ENCODE results near the gene SH3GLB2. TPM values are rescaled to one million over a fixed set of nuclear protein-coding genes. Genes with fewer than 3 reads are reported as not detected.
"Not testable (repeated sequence)": the region's sequence is repeated elsewhere in the genome, so short reads cannot be mapped to it uniquely, and the experiment has no call there.

Gene SH3GLB2
- total RNA-seq, 1 donor from 2014 or later, result 67.9 TPM

DNA sequence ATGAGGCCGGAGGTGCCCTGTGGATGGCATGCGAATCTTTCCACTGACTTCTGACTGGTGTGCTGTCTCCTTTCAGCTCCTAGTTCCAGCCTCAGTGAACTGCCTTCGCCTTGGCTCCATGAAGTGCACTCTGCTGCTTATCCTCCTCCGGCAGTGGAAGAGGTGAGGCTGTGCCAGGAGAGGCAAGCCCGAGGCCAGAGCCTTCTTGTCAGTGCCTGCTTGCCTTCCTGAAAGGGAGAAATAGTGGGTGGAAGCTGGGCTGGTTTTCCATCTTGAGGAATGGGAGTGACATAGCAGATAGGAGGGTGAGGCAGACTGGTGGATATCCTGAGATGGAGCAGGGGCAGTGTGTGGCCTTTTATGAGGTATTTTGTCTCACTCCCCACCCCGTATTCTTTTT lies 29.7 kb downstream of the SH3GLB2 start:
- no peak for DNase-seq

DNA sequence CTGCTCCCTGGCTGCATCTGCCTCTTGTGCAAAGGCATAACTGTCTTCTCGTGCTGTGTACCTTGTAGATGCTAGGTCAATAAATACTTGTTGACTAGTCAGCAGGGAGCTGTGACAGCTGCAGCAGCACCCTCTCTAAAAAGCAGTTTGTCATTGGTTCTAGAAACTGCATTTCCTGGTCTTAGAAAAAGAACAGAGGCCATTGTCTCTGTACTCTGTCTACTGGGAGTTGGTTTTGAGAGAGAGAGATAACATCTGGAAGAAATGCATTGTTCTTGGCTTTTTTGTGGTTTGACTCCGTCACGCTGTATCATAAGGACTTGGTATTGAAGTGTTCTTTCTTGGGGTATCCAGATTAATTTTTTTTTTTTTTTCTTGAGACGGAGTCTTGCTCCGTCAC lies 32.3 kb downstream of the SH3GLB2 start:
- no peak for DNase-seq

DNA sequence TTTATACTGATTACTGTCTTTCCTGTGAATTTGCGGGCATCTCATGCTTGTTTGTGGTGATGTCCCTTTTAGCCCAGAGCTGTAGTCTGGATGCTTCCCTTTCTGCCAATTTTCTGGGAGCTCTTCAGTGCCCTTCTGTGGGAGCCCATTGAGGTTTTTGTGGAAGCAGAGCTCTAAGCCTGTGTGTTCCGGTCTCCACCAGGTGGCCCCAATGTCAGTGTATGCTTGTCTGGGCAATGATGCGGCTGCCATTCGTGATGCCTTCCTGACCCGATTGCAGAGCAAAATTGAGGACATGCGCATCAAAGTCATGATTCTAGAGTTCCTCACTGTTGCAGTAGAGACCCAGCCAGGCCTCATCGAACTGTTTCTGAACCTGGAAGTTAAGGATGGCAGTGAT lies 35.1 kb downstream of the SH3GLB2 start:
- DNase-seq, result no peak

DNA sequence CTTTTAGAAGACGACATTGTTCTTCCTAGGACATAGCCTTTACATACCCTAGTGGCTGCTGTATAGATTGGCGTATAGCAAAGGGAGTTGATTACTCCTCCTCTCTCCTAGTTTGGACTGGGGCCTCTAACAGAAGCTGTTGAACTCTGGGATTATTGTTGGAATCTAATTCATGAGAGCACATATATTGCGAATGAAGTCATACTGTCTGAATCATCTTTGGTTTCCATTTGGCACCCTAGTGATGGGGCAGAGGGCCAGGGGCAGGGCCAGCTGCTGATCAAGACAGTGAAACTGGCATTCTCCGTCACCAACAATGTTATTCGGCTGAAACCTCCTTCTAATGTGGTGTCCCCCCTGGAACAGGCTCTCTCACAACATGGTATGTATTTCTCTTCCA lies 40.3 kb downstream of the SH3GLB2 start:
- peak; percentile 95 for DNase-seq

DNA sequence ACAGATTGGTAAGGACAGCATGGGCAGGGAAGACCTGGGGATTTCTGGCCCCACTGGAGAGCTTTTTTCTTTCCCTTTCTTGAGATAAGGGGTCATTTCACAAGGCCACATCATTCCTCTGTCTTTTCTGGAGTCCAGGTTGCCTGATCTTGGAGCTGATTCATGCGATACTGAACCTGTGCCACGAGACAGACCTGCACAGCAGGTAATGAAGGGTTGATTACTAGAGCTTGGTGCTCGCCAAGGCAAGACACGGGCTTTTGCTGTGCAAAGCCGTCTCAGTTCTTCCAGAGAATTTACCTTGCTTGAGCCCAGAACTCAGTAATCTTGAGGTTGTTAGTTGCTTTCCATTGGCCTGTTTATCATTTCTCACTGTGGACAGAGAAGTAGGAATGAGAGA lies 41.5 kb downstream of the SH3GLB2 start:
- DNase-seq, result no peak

DNA sequence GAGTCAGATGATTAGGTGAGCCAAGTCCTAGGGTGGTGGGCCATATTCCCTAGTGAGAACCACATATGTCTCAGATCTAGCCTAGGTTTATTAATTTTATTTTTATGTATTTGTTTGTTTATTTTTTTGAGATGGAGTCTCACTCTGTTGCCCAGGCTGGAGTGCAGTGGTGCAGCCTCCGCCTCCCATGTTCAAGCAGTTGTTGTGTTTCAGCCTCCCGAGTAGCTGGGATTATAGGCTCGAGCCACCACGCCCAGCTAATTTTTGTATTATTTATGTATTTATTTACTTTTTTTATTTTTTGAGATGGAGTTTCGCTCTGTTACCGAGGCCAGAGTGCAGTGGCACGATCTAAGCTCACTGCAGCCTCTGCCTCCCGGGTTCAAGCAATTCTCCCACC lies 44.6 kb downstream of the SH3GLB2 start:
- DNase-seq, result no peak

DNA sequence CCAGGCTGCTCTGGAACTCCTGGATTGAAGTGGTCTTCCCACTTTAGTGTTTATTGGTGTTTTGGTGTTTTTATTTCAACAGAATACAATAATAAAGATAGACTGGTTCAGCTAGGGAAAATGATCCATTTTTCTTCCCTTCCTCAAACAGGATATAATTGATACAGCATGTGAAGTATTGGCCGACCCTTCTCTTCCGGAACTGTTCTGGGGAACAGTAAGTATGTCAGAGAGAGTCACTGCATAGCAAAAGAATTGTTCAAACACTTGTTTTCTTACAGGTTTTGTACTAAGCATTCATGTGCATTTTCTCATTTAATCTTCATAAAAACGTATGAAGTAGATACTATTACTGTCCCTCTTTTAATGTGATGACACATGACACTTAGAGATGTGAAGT lies 49.0 kb downstream of the SH3GLB2 start:
- no peak for DNase-seq

DNA sequence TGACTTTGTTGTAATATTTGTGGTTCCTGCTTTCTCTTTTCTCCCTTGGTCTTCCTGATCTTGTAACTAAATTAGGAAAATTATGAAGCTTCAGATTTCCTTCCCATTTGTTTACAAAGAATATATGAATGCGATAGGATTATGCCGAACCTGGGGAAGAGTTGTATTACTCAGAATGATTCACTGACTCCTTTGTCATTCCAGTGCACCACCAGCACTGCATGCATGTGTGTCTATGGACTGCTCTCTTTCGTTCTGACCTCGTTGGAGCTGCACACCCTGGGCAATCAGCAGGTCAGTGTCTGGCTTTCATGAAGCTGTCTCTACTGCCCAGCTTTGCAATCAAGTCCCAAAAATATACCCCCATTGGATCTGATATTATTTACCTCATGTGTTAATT lies 55.2 kb downstream of the SH3GLB2 start:
- no peak for DNase-seq

DNA sequence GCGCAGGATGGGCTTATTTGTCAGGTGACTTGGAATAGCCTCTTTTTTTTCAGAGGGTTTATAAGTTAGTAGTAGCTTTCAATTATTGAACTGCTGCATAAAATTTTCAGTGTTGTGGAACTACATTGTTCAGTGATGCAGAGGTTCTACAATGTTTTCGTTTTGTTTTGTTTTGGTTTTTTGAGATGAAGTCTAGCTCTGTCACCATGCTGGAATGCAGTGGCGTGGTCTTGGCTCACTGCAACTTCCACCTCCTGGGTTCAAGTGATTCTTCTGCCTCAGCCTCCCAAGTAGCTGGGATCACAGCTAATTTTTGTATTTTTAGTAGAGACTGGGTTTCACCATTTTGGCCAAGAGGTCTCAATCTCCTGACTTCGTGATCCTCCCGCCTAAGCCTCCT lies 58.6 kb downstream of the SH3GLB2 start:
- no peak for DNase-seq

DNA sequence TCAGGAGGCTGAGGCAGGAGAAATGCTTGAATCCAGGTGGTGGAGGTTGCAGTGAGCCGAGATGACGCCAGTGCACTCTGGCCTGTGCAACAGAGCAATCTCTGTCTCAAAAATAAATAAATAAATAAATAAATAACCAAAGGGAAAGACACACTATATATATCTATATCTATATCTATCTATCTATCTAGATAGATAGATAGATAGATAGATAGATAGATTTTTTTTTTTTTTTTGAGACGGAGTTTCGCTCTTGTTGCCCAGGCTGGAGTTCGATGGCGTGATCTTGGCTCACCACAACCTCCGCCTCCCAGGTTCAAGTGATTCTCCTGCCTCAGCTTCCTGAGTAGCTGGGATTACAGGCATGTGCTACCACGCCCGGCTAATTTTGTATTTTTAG lies 66.7 kb downstream of the SH3GLB2 start:
- not testable (repeated sequence) for DNase-seq

Other genes with a start within 250 kb of the SH3GLB2 start
- 22.9 TPM for gene TBC1D13, start 241.1 kb downstream of the SH3GLB2 start, total RNA-seq
- 30.7 TPM for gene ENDOG, start 209.8 kb downstream of the SH3GLB2 start, total RNA-seq
- gene SPOUT1, start 198.5 kb downstream of the SH3GLB2 start, total RNA-seq, result 17.1 TPM
- gene KYAT1, start 146.4 kb downstream of the SH3GLB2 start, total RNA-seq, result 7.3 TPM
- gene LRRC8A, start 146.2 kb downstream of the SH3GLB2 start, total RNA-seq, result 25.8 TPM
- gene PHYHD1, start 107.3 kb downstream of the SH3GLB2 start, total RNA-seq, result 26.0 TPM
- gene DOLK, start 80.7 kb downstream of the SH3GLB2 start, total RNA-seq, result 9.5 TPM
- gene NUP188, start 80.6 kb downstream of the SH3GLB2 start, total RNA-seq, result 47.6 TPM
- gene MIGA2, start 8.3 kb upstream of the SH3GLB2 start, total RNA-seq, result 25.2 TPM
- gene DOLPP1, start 52.8 kb upstream of the SH3GLB2 start, total RNA-seq, result 9.9 TPM
- gene CRAT, start 82.5 kb upstream of the SH3GLB2 start, total RNA-seq, result 51.5 TPM
- gene PTPA, start 83.1 kb upstream of the SH3GLB2 start, total RNA-seq, result 92.3 TPM
- 10.4 TPM for gene IER5L, start 149.9 kb upstream of the SH3GLB2 start, total RNA-seq